Endothelial cell of umbilical vein (primary cell): ENCODE data around the gene ZBTB12.

Experiments used
- CTCF ChIP-seq, 2 donors: IDR thresholded peaks; 1 replicate in 1 of 2; 2 replicates in 1 of 2; pipeline ENCODE4 v1.5.1; 2011; ENCODE audit warnings: low read length in 2 of 2, mild to moderate bottlenecking in 2 of 2, moderate library complexity in 2 of 2, control low read depth in 1 of 2, inconsistent platforms in 1 of 2, low read depth in 1 of 2; ENCODE audit not compliant: insufficient read depth in 1 of 2; ENCODE audit errors: extremely low read depth in 1 of 2
- EZH2 ChIP-seq: IDR thresholded peaks from 2 replicates; pipeline ENCODE4 v1.6.1; 2012; ENCODE audit warnings: borderline replicate concordance, low read depth, mild to moderate bottlenecking, moderate library complexity, low read length, inconsistent platforms; ENCODE audit not compliant: severe bottlenecking
- JUN ChIP-seq: IDR thresholded peaks from 2 replicates; pipeline ENCODE4 v1.6.1; 2011; ENCODE audit warnings: borderline replicate concordance, low read depth; ENCODE audit not compliant: insufficient read length, insufficient read depth

DNA sequence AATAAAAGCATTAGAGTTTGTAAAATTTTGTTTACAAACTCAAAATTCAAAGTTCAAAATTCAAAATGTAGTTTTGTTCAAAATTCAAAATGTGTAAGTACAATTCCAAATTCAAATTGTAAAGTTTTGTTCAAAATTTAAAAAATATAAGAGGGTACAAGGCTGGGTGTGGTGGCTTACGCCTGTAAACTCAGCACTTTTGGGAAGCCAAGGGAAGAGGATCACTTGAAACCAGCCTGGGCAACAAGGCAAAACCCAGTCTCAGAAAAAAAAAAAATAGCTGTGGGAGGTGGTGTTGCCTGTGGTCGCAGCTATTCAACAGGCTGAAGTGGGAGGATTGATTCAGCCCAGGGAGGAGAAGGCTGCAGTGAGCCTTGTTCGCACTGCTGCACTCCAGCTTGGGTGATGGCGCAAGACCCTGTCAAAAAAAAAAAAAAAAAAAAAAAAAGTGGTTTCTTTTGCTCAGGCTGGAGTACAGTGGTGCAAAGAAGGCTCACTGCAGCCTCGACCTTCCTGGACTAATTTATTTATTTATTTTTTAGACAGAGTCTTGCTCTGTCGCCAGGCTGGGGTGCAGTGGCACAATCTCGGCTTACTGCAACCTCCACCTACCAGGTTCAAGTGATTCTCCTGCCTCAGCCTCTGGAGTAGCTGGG, 5.4 kb upstream of the ZBTB12 start:
- TF ChIP-seq EZH2 = no peak
- TF ChIP-seq JUN = no peak
- no peak for TF ChIP-seq CTCF (IDR thresholded peaks at IDR 0.05; ENCODE audit: extremely low read depth in 1 of 2, insufficient read depth in 1 of 2, low read depth in 1 of 2, low read length in 2 of 2)
